HepG2 (cell line): ENCODE measurements around the gene OLR1. TPM values are rescaled to one million over a fixed set of nuclear protein-coding genes. Genes with fewer than 3 reads are reported as not detected.

Experiments
- ATAC-seq: fragments of 200-7000 bp; cut with Tn5 transposase; 3 replicates; pipeline ENCODE4 v1.9.1; 2020; ENCODE audit warnings: mild to moderate bottlenecking, moderate library complexity
- BruUV-seq: library from RNA; stranded (reverse); fragments of 400-500 nt; replicated peaks from 2 replicates; lab custom pipeline; 2021; lab: Mats Ljungman, UMichigan
- CTCF ChIA-PET: fragments of 300-600 bp; formaldehyde crosslinking; extraction: SDS; loops from one replicate; lab custom pipeline; 2021; ENCODE audit warnings: low total read pairs, inconsistent platforms, low intra/inter-chr PET ratio; lab: Yijun Ruan, JAX
- POLR2A ChIA-PET: fragments of 350-600 bp; sonication (Branson Sonifier 250); formaldehyde crosslinking; loops from one replicate; lab custom pipeline; 2020; ENCODE audit warnings: antibody characterized with exemption, inconsistent platforms; lab: Yijun Ruan, JAX
- DNase-seq: peaks from one replicate; pipeline ENCODE4 v3.0.0-alpha.2; 2015; ENCODE audit warnings: low spot score
- FAIRE-seq: peaks from 3 replicates; lab custom pipeline; 2011; peaks lifted over from hg19 to GRCh38; lab: Jason Lieb, UNC
- H2AFZ ChIP-seq: one replicate; pipeline ENCODE4 v1.6.1; 2011; ENCODE audit warnings: low read length, inconsistent platforms
- H3K27ac ChIP-seq: fragments of 300-600 bp; 3 replicates; pipeline ENCODE4 v1.8.0; 2011; ENCODE audit warnings: mixed run types, mild to moderate bottlenecking, mixed read lengths, low read length, inconsistent platforms; ENCODE audit not compliant: insufficient read depth; ENCODE audit errors: extremely low read length
- H3K27me3 ChIP-seq, 2 experiments: fragments of 200-600 bp in 1 of 2; 2 replicates in 1 of 2; 3 replicates in 1 of 2; pipeline versions ENCODE4 v1.6.0 to v1.8.0; 2011; ENCODE audit warnings: low read length in 2 of 2, mild to moderate bottlenecking in 2 of 2, moderate library complexity in 2 of 2, inconsistent platforms in 1 of 2; ENCODE audit not compliant: insufficient read depth in 2 of 2, control insufficient read depth in 1 of 2
- H3K36me3 ChIP-seq, 2 experiments: fragments of 200-600 bp in 1 of 2; replicated peaks in 1 of 2; 2 replicates in 1 of 2; 3 replicates in 1 of 2; pipeline versions ENCODE4 v1.5.1 to v1.8.0; 2011; ENCODE audit warnings: low read length in 2 of 2, inconsistent platforms in 1 of 2; ENCODE audit not compliant: insufficient read depth in 2 of 2, control insufficient read depth in 1 of 2
- H3K4me1 ChIP-seq: 2 replicates; pipeline ENCODE4 v1.5.1; 2012; ENCODE audit warnings: low read length, inconsistent platforms; ENCODE audit not compliant: insufficient read depth
- H3K4me2 ChIP-seq: 2 replicates; pipeline ENCODE4 v1.6.0; 2011; ENCODE audit warnings: low read depth, low read length, inconsistent platforms
- H3K4me3 ChIP-seq, 3 experiments: fragments of 200-600 bp in 1 of 3; sonication (generic), shearing (Covaris generic) in 1 of 3; replicated peaks in 1 of 3; 2 replicates each; pipeline ENCODE4 v1.5.1; 2011 to 2016; ENCODE audit warnings: low read length in 3 of 3, inconsistent platforms in 2 of 3, low read depth in 2 of 3, mild to moderate bottlenecking in 2 of 3, control low read depth in 1 of 3, mixed read lengths in 1 of 3; ENCODE audit not compliant: insufficient read depth in 1 of 3
- H3K79me2 ChIP-seq: one replicate; pipeline ENCODE4 v1.6.1; 2011; ENCODE audit warnings: low read length, inconsistent platforms; ENCODE audit not compliant: insufficient read depth
- H3K9ac ChIP-seq: 2 replicates; pipeline ENCODE4 v1.6.0; 2011; ENCODE audit warnings: mild to moderate bottlenecking, low read depth, low read length, inconsistent platforms; ENCODE audit not compliant: insufficient read depth
- H3K9me3 ChIP-seq: 2 replicates; pipeline ENCODE4 v1.5.1; 2012; ENCODE audit warnings: mild to moderate bottlenecking, low read length
- H4K20me1 ChIP-seq: 2 replicates; pipeline ENCODE4 v1.6.0; 2011; ENCODE audit warnings: inconsistent platforms, mild to moderate bottlenecking, low read length, moderate library complexity; ENCODE audit not compliant: insufficient read depth
- AFF4 ChIP-seq: sonication (generic); formaldehyde crosslinking; IDR thresholded peaks from 2 replicates; pipeline ENCODE4 v1.4.0; 2020; ENCODE audit warnings: missing genetic modification reagents
- CSRNP2 ChIP-seq: sonication (generic); formaldehyde crosslinking; conservative IDR thresholded peaks from 2 replicates; pipeline ENCODE4 v1.8.0; 2022; ENCODE audit warnings: low read depth, missing genetic modification reagents
- LRRFIP1 ChIP-seq: sonication (generic); formaldehyde crosslinking; conservative IDR thresholded peaks from 2 replicates; pipeline ENCODE4 v1.4.0; 2020; ENCODE audit warnings: missing genetic modification reagents
- SKIL ChIP-seq: sonication (generic); formaldehyde crosslinking; IDR thresholded peaks from 2 replicates; pipeline ENCODE4 v1.8.0; 2022; ENCODE audit warnings: missing genetic modification reagents, mild to moderate bottlenecking, moderate library complexity, borderline replicate concordance
- SRY ChIP-seq: sonication (generic); formaldehyde crosslinking; IDR thresholded peaks from 2 replicates; pipeline ENCODE4 v1.8.0; 2022; ENCODE audit warnings: mild to moderate bottlenecking, missing genetic modification reagents
- ZNF280B ChIP-seq: sonication (generic); formaldehyde crosslinking; IDR thresholded peaks from 2 replicates; pipeline ENCODE4 v1.5.0; 2020; ENCODE audit warnings: missing genetic modification reagents, mild to moderate bottlenecking, borderline replicate concordance
- ZNF598 ChIP-seq: sonication (generic); formaldehyde crosslinking; IDR thresholded peaks from 2 replicates; pipeline ENCODE4 v1.5.1; 2020; ENCODE audit warnings: mild to moderate bottlenecking, missing genetic modification reagents, borderline replicate concordance
- ZSCAN12 ChIP-seq: sonication (generic); formaldehyde crosslinking; IDR thresholded peaks from 2 replicates; pipeline ENCODE4 v1.9.0; 2021; ENCODE audit warnings: mild to moderate bottlenecking, missing genetic modification reagents
- WGBS: methylation state at CpG from one replicate; pipeline ENCODE4 v1.1.6; 2017; ENCODE audit warnings: low lambda C conversion rate; 5-methylcytosine and 5-hydroxymethylcytosine counted together
- in situ Hi-C: cut with HindIII; loops from 2 replicates; pipeline ENCODE4 v1.10.0; 2017; ENCODE audit warnings: low pct_unique_long_range_greater_than_20kb; ENCODE audit not compliant: extremely low pct_ligation_motif_present
- intact Hi-C: fragments of 100-400 bp; cut with micrococcal nuclease; formaldehyde crosslinking; loops from one replicate; pipeline ENCODE4 v1.10.0; 2022; ENCODE audit not compliant: unreplicated experiment
- polyA plus RNA-seq, 8 experiments: library from polyadenylated mRNA; depleted of rRNA in 3 of 8; stranded (reverse) in 7 of 8; unstranded in 1 of 8; fragments of >200 nt; fragmentation: Illumina TruSeq in 4 of 8; extraction: Trizol in 4 of 8; gene quantifications; 2 replicates each; pipeline versions ENCODE4 v1.2.1 to v1.2.3, GENCODE V29; 2011 to 2016; ENCODE audit warnings: low read depth in 4 of 8, missing spikeins in 1 of 8, mixed read lengths in 1 of 8; ENCODE audit not compliant: insufficient read depth in 1 of 8
- total RNA-seq, 5 experiments: library from RNA; depleted of rRNA; stranded (reverse); fragments of >200 nt; fragmentation: Illumina TruSeq; extraction: Trizol; gene quantifications; 2 replicates each; pipeline ENCODE4 v1.2.3, GENCODE V29; 2016; ENCODE audit warnings: low read depth in 1 of 5

The OLR1 gene
- total and polyA plus RNA-seq, 2 of the 13 experiments (the other 11 are each of a cell fraction or from before 2014, with no cell fraction given): not detected

GRCh38 chr12:10167599-10167998 is 4.3 kb downstream of the OLR1 start (continued):
- TF ChIP-seq CSRNP2 (CRISPR knock-in tag): no peak

GRCh38 chr12:10165421-10165820 is 6.5 kb downstream of the OLR1 start:
- FAIRE-seq: no peak
- H4K20me1 ChIP-seq: no peaks in the 10 kb centered on the region
- H3K4me1 ChIP-seq: no peaks in the 10 kb centered on the region
- in situ Hi-C loops: no loop called here
- H3K27ac ChIP-seq: no peak overlapping the region
- H3K79me2 ChIP-seq: no peaks in the 10 kb centered on the region
- intact Hi-C loops: no loop called here
- ATAC-seq: no peak
- CTCF ChIA-PET: no interaction called here
- no peaks in the 10 kb centered on the region for H3K36me3 ChIP-seq
- no peaks in the 10 kb centered on the region for H3K27me3 ChIP-seq
- H3K4me2 ChIP-seq: no peak overlapping the region
- no peak overlapping the region for H3K9ac ChIP-seq
- BruUV-seq: no TSS peak
- H3K4me3 ChIP-seq: no peak overlapping the region
- 0% methylated on average over 1 of the region's 1 CpG for WGBS
- H3K9me3 ChIP-seq: no peaks in the 10 kb centered on the region
- no peak overlapping the region for H2AFZ ChIP-seq
- no peak for DNase-seq
- POLR2A ChIA-PET: no interaction called here
- no peak for TF ChIP-seq AFF4 (CRISPR knock-in tag)
- no peak for TF ChIP-seq SRY
- TF ChIP-seq ZNF280B (CRISPR knock-in tag): no peak
- TF ChIP-seq SKIL (CRISPR knock-in tag): no peak
- TF ChIP-seq ZNF598 (CRISPR knock-in tag): no peak
- TF ChIP-seq LRRFIP1: no peak
- no peak for TF ChIP-seq ZSCAN12 (CRISPR knock-in tag)
